COLO829 (cell line): ENCODE measurements around the gene TTC16.
"Not testable (repeated sequence)": the region's sequence is repeated elsewhere in the genome, so short reads cannot be mapped to it uniquely, and the experiment has no call there.

Experiments used
- DNase-seq: peaks from one replicate; pipeline ENCODE4 v3.0.0; 2012; ENCODE audit warnings: low spot score

TTC16 gene

DNA sequence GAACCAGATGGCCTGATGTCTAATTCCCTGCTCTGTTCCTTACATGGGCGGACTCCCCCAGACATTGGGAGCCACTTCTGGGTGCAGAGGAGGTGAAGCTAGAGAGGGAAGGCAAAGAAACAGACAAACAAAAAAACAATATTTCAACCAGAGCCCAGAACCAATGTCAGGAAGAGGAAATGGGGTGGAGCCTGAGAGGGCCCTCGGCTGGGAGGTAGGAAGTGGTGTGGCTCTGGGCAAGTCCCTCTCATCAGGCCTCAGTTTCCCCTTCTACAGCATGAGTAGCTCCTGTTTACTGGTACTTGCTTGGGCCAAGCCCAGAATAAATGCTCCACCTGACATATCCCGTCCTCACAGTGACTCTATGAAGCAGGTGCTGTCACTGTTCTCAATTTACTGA lies 51.5 kb downstream of the TTC16 start:
- DNase-seq, result no peak

DNA sequence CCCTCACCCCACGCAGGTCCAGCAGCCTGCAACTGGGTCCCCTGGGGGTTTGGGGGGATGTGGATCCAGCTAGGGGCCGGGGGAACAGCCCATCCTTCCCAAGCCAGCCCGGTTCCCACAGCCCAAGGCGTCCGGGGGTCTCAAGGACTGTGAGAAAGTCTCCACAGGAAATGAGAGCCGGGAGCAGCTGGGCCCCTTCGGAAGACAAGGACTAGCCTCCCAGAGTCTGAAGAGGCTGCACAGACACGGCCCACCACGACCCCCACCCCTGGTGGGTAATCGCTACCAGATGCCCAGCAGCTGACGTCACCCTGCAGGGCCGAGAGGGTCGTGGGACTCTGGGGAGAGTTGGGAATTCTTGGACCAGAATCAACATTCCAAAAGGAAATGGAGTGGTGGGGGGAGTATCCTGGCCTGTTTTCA lies 52.0 kb downstream of the TTC16 start:
- DNase-seq, result no peak

DNA sequence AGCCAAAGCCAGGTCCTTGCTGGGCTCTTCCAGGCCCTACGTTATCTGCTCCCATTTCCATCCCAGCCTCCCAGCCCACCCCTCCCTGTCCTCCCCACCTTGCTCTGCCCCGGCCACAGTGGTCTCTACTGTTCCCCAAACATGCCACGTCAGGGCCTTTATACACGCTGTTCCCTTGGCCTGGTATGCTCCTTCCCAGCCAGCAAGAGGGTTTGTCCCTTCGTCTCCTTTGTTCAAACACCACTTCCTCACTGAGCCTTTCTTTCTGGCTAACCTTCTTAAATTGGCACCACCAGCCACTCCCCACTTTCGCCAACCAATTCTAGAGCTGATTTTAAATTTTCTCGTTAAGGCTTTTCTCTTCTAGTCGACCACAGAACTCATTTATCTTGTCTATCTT lies 52.8 kb downstream of the TTC16 start:
- no peak for DNase-seq

DNA sequence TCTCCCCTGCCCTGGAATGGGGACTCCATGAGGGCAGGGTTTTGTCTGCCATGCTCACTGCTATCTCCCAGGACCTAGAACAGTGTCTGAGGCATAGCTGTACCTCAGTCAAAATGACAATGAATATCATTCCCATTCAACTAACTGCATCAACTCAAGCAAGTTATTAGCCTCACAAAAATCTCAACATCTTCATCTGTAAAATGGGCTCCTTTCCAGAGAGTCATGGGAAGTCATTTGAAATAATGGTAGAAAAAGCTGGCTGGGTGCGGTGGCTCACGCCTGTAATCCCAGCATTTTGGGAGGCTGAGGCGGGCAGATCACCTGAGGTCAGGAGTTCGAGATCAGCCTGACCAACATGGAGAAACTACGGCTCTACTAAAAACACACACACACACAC lies 53.2 kb downstream of the TTC16 start:
- DNase-seq, result no peak

DNA sequence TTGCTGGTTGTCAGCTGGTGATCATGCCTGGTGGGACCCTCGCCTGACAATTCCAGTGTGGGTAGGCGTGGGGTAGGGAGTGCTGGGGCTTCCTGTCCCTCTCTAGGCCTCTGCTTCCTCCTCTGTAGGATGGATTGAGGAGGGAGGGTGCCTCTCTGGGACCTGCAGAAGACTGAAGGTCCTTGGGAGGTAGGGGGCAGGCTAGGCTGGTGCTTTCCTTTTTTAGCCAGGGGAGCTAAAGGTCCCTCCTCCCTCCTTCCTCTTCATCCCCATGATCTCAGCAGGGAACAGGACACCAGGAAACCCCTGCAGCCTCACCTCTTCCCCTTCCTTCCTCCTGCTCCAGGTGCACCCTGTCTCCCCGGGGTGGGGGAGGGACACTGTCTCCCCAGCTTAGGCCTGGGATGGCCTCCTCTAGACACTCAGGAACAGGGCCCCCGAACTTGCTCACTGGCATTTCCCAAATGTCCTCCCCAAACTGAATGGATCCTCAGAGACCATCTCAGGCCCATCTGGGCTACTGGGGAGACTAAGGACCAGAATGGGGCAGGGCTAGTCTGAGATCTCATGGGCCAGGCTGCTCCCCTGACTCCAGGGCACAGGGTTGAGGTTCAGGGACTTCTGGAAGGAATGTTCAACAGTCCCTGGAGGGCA lies 54.2 kb downstream of the TTC16 start:
- no peak for DNase-seq

DNA sequence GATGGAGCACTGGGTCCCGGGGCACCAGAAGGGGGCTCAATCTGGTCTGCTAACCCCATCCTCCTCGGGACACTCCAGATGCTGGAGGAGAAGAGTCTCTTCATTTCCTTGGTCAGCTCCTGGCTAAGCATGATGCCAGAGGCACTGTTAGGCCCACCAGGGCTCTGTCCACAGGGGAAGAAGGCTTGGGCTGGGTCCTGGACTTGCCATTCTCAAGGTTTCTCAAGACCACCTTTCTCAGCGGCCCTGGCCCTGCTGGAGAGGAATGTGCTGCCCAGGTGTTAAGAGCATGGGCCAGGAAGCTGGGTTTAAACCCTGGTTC lies 54.7 kb downstream of the TTC16 start:
- no peak for DNase-seq

DNA sequence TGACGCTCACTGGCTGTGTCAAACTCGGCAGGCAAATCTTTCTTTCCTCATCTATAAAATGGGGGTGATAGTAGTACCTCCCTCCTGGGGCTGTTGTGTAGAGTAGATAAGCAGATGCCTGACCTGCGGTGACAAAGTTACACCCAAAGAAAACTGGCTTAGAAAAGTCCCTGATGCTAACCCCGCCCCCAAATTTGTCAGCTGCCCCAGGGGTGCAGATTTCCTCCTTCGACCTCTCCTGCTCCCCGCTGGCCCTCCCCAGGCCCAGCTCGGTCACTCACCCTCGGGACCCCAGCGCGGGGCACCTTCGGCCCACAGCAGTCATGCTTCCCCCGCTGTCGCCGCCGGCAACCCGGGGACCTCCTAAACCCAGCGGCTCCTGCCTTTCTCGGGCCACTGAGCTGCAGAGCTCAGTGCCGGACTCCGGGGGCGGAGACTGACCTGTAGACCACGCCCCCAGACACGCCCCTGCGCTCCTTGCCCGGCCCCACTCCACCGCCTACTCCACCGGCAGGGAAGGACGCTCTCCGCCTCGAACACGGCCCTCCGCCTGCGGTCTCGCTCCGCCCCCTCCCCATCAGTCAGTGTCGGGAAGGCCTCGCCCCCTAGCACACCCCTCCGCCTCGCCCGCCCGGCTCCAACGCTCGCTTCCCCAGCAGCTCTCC lies 55.2 kb downstream of the TTC16 start:
- peak; percentile 99 for DNase-seq

DNA sequence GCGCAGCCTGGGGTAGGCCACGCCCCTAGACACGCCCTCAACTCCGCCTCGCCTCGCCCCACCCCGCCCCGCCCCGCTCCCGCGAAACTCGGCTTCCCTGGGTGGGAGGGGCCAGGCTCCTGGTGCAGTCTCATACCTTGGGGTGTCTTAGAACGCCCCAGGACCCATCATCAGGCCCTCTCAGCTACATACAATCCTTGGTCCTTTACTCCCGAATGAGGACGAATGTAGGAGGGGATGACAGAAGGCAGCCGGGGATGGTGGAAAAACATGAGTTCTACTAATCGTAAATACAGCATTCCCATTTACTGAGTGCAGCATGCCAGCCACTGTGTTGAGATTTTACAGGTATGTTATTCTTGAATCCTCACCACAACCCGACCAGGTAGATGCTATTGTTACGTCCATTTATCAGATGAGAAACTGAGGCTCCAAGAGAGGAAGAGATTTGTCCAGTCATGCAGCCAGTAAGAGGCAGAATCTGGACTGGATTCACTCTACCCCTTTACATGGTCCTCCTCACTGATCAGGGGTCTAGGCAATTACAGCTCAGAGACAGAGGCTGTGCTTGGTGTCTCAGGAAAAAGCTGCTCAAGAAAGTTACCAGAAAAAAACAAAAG lies 55.8 kb downstream of the TTC16 start:
- DNase-seq, result no peak

DNA sequence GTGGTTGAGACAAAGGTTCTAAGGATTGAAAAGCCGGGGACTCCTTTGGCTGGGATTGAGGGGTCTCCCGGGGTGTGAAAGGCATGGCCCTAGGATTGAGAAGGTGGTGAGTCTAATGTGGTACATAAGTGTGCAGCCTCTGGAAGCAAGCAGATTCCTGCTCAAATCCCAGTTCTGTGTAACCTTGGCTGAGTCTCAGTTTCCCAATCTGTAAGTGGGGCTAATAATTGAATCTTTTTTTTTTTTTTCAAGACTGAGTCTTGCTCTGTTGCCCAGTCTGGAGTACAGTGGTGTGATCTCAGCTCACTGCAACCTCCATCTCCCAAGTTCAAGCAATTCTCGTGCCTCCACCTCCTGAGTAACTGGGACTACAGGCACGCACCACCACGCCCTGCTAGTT lies 56.7 kb downstream of the TTC16 start:
- DNase-seq, result no peak

DNA sequence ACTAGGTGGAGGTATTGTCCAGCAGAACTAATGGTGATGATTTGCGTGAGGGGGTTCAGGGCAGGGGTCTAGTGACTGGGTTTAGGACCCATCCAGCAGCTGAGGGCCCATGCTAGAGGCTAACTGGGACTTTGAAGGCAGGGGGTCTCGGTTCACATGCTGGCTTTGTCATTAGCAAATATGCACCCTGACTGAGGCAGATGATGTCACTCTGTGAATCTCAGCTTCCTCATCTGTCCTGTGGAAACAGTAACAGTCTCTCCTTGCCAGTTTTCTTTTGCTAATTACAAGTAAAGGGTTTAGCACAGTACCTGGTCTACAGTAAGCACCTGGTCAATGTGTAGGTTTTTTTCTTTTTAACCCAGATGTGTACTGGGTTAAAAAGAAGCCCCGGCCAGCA lies 57.4 kb downstream of the TTC16 start:
- no peak for DNase-seq

DNA sequence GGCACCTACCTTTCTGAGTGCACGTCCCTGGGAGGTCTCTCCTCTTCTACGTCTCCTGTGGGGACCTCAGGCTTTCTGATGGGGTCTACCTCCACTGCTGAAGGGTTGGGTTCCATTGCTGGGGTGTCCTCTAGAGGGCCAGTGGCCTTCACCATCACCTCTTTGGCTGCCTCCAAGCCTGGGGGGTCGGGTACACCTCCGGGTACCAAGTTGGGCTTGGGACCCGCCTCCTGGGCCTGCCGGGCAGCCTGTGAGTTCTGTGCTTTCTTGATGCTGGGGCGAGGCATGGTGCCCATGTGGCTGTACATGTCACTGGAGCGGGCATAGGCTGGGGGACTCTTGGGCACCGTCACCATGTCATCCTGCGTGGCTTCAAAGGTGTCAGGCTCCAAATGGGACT lies 58.1 kb downstream of the TTC16 start:
- DNase-seq, result no peak

DNA sequence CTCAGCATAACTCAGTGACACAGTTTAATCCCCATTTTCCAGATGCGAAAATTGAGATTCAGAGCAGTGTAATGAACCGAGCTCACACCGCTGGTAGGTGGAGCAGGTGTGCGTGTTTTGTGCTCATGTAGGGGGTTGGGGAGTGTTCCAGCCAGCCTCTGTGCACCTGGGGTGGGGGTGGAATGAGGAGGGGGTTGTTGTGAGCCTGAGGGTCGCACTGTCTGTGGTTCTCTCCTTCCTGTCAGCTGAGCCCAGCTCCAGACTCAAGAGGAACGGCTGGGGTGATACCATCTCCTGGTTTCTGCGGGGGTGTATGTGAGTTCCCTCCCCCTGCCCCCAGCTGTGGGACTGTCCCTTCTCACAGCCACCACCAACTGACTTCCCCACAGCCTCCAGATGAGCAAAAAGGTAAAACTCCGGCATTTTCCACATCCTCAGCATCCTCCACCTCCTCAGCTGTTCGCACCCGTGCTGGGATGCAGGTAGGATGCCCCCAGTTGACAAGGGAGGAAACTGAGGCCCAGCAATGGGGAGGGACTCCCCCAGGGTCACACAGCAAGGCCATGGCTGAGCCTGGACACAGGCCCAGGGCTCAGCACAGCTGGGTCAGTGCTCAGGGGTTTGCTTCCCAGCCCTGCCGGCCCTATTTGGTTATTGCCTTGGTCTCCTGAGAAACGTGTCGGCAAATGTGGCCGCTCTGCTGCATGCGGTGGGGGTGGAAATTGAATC lies 60.5 kb downstream of the TTC16 start:
- no peak for DNase-seq

DNA sequence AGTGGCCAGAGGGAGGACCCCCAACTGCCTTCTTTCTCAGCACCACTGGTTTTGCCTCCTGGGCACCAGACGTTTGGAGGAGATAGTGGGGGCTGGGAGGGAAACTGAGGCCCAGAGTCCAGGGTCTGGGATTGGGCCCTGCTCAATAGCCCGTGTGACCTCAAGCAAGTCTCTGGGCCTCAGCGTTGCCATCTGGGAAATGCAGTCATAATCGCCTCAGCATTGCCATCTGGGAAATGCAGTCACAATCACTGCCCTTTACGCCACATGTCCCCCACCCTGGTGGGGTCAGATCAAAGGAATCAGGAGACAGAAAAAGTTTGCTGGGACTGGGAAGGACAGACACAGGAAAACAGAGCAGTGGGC lies 61.0 kb downstream of the TTC16 start:
- no peak for DNase-seq

DNA sequence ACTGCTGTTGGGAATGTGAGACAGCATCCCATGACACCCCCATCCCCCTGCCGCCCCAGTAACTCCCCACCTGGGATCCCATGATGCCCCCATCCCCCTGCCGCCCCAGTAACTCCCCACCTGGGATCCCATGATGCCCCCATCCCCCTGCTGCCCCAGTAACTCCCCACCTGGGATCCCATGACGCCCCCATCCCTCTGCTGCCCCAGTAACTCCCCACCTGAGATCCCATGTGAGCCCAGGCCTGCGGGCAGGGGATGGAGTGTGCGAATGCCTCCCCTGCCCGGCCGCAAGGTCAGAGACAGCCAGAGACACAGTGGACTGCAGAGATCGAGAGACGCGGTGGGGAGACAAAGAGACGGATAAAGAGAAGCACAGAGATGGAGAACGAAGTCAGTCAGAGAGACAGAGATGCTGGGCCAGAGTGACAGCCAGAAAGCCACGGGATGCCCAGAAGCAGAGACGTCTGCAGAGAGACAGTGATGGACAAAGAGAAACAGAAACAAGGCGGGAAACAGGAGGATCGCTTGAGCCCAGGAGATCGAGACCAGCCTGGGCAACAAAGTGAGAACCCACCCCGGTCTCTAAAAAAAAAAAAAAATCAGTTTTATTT lies 61.6 kb downstream of the TTC16 start:
- DNase-seq, result no peak

DNA sequence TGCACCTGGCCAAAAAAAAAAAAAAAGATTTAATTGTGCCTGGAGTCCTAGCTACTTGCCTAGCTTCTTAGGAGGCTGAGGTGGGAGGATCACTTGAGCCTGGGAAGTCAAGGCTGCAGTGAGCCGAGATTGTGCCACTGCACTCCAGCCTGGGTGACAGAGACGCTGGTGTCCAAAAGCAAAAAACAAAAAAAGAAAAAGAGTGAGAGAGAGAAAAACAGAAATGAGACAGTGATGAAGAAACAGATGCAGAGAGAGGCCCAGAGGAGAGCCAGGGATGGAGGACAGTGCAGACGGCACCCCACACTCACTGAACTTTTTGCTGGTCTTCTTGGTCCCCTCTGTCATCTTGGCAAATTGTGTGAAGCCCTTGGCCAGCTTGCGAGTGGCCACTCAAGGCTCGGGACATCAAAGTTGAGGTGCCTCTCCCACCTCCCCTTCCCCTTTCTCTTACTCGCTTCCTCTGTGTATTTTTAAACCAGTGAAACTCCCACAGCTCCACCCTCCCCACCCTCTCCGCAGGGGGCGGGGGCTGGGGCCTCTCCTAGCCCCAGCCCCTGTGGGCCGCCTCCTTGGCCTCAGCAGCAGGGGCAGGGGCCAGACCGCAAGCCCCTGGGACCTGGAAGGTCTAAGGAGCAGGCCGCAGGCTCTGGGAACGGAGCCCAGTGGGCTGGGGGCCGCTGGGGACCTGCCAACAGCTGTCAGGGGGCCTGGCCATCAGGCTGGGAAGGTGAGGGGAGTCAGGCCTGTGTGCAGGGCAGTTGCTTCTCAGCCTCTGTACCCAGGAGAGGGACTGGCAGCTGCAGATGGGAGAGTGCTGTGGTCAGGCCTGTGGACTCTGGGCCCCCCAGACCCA lies 62.6 kb downstream of the TTC16 start, which contains the start of gene SH2D3C:
Gene SH2D3C, minus strand, starts transcription at position 387 of the 856 bp plus-strand sequence. Its CDS starts 39 bp downstream, at position 348.
- DNase-seq, result no peak

DNA sequence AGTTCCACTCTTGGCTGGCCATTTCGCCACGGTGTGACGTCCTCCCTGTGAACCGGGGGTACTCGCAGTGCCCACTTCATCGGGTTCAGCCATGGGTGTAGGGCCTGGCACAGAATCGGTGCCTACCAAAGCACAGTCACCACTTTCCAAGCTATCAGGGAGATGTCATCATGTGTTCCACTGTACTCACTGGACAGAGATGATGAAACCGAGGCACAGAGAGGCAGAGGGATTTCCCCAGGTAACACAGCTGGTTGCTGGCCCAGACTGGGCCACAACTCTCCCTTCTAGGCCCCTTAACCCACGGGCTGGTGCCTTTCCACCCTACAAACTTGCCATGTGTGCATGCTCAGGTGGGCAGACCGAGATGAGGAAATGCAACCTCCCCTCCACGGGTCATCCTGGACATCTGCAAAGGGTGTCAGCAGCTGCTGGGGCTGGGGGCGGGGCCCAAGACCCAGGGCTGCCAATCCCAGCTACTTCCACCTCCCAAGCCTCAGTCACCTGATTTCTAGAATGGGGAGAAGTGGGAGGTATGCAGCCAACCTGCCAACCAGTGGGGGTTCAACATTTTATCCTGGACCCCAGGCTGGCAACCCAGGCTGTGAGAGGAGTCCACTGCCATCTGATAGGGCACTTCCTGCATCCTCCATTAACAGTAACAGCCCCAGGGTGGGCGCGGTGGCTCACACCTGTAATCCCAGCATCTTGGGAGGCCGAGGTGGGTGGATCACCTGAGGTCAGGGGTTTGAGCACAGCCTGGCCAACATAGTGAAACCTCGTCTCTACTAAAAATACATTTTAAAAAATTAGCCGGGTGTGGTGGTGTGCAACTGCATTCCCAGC lies 63.5 kb downstream of the TTC16 start:
- DNase-seq, result no peak

DNA sequence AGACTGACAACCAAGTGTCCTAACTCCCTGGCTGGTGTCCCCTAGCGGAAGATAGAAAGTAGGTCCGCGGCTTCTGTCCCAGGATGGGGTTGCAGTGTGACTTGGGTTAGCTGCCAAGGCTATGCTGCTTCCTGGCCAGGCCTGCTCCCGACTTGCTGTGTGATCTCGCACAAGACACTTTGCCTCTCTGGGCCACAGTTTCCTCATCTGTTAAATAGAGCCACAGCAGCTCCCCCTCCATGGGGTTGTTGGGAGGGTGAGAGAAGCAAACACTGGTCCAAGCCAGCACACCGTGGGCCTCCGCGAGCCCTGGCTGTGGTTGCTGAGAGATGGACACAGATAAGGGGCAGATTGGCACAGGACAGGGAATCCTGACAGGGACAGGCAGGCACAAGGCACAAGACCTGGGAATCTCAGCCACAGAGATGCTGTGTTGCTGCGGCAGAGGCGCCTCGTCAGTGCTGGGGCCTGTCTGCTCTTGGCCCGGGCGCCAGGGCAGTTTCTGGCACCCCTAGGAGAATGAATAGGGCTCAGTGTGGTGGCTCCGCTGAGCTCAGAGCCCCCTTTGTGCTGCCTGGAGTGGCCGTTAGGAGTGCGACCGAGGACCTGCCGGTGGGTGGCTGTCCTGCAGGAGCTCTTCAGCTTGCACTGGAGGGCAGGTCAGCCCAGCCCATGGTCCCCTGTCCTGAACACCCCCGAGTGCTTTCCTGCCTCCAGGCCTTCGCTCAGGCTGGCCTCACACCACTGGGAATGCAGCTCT lies 64.4 kb downstream of the TTC16 start:
- DNase-seq, result no peak

DNA sequence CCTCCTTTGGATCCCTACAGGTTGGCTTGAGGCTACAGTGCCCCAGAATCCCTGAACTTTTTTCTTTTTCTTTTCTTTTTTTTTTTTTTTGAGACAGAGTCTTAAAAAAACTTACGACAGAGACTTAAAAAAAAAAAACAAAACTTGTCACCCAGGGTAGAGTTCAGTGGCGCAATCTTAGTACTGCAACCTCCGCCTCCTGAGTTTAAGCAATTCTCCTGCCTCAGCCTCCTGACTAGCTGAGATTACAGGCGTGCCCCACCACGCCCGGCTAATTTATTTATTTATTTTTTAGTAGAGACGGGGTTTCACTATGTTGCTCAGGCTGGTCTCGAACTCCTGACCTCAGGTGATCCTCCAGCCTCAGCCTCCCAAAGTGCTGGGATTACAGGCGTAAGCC lies 65.0 kb downstream of the TTC16 start:
- DNase-seq, result not testable (repeated sequence)
